HepG2 (cell line): ENCODE measurements around the gene CHRM3. TPM values are rescaled to one million over a fixed set of nuclear protein-coding genes. Genes with fewer than 3 reads are reported as not detected.

Source experiments
- ATAC-seq: fragments of 200-7000 bp; cut with Tn5 transposase; 3 replicates; pipeline ENCODE4 v1.9.1; 2020; ENCODE audit warnings: mild to moderate bottlenecking, moderate library complexity
- BruUV-seq: library from RNA; stranded (reverse); fragments of 400-500 nt; replicated peaks from 2 replicates; lab custom pipeline; 2021; lab: Mats Ljungman, UMichigan
- CTCF ChIA-PET: fragments of 300-600 bp; formaldehyde crosslinking; extraction: SDS; loops from one replicate; lab custom pipeline; 2021; ENCODE audit warnings: low total read pairs, inconsistent platforms, low intra/inter-chr PET ratio; lab: Yijun Ruan, JAX
- POLR2A ChIA-PET: fragments of 350-600 bp; sonication (Branson Sonifier 250); formaldehyde crosslinking; loops from one replicate; lab custom pipeline; 2020; ENCODE audit warnings: antibody characterized with exemption, inconsistent platforms; lab: Yijun Ruan, JAX
- DNase-seq: peaks from one replicate; pipeline ENCODE4 v3.0.0-alpha.2; 2015; ENCODE audit warnings: low spot score
- FAIRE-seq: peaks from 3 replicates; lab custom pipeline; 2011; peaks lifted over from hg19 to GRCh38; lab: Jason Lieb, UNC
- H2AFZ ChIP-seq: one replicate; pipeline ENCODE4 v1.6.1; 2011; ENCODE audit warnings: low read length, inconsistent platforms
- H3K27ac ChIP-seq: fragments of 300-600 bp; 3 replicates; pipeline ENCODE4 v1.8.0; 2011; ENCODE audit warnings: mixed run types, mild to moderate bottlenecking, mixed read lengths, low read length, inconsistent platforms; ENCODE audit not compliant: insufficient read depth; ENCODE audit errors: extremely low read length
- H3K27me3 ChIP-seq, 2 experiments: fragments of 200-600 bp in 1 of 2; 2 replicates in 1 of 2; 3 replicates in 1 of 2; pipeline versions ENCODE4 v1.6.0 to v1.8.0; 2011; ENCODE audit warnings: low read length in 2 of 2, mild to moderate bottlenecking in 2 of 2, moderate library complexity in 2 of 2, inconsistent platforms in 1 of 2; ENCODE audit not compliant: insufficient read depth in 2 of 2, control insufficient read depth in 1 of 2
- H3K36me3 ChIP-seq, 2 experiments: fragments of 200-600 bp in 1 of 2; replicated peaks in 1 of 2; 2 replicates in 1 of 2; 3 replicates in 1 of 2; pipeline versions ENCODE4 v1.5.1 to v1.8.0; 2011; ENCODE audit warnings: low read length in 2 of 2, inconsistent platforms in 1 of 2; ENCODE audit not compliant: insufficient read depth in 2 of 2, control insufficient read depth in 1 of 2
- H3K4me1 ChIP-seq: 2 replicates; pipeline ENCODE4 v1.5.1; 2012; ENCODE audit warnings: low read length, inconsistent platforms; ENCODE audit not compliant: insufficient read depth
- H3K4me2 ChIP-seq: 2 replicates; pipeline ENCODE4 v1.6.0; 2011; ENCODE audit warnings: low read depth, low read length, inconsistent platforms
- H3K4me3 ChIP-seq, 3 experiments: fragments of 200-600 bp in 1 of 3; sonication (generic), shearing (Covaris generic) in 1 of 3; replicated peaks in 1 of 3; 2 replicates each; pipeline ENCODE4 v1.5.1; 2011 to 2016; ENCODE audit warnings: low read length in 3 of 3, inconsistent platforms in 2 of 3, low read depth in 2 of 3, mild to moderate bottlenecking in 2 of 3, control low read depth in 1 of 3, mixed read lengths in 1 of 3; ENCODE audit not compliant: insufficient read depth in 1 of 3
- H3K79me2 ChIP-seq: one replicate; pipeline ENCODE4 v1.6.1; 2011; ENCODE audit warnings: low read length, inconsistent platforms; ENCODE audit not compliant: insufficient read depth
- H3K9ac ChIP-seq: 2 replicates; pipeline ENCODE4 v1.6.0; 2011; ENCODE audit warnings: mild to moderate bottlenecking, low read depth, low read length, inconsistent platforms; ENCODE audit not compliant: insufficient read depth
- H3K9me3 ChIP-seq: 2 replicates; pipeline ENCODE4 v1.5.1; 2012; ENCODE audit warnings: mild to moderate bottlenecking, low read length
- H4K20me1 ChIP-seq: 2 replicates; pipeline ENCODE4 v1.6.0; 2011; ENCODE audit warnings: inconsistent platforms, mild to moderate bottlenecking, low read length, moderate library complexity; ENCODE audit not compliant: insufficient read depth
- MTF1 ChIP-seq: sonication (generic); formaldehyde crosslinking; IDR thresholded peaks from 2 replicates; pipeline ENCODE4 v1.5.0; 2020; ENCODE audit warnings: missing genetic modification reagents
- TBX3 ChIP-seq: fragments of 450-650 bp; IDR thresholded peaks from 2 replicates; pipeline ENCODE4 v1.6.1; 2017; ENCODE audit warnings: antibody characterized with exemption, mild to moderate bottlenecking, inconsistent platforms, borderline replicate concordance
- ZNF441 ChIP-seq: sonication (generic); formaldehyde crosslinking; IDR thresholded peaks from 2 replicates; pipeline ENCODE4 v1.7.0; 2021; ENCODE audit warnings: missing genetic modification reagents, borderline replicate concordance
- ZNF850 ChIP-seq: sonication (generic); formaldehyde crosslinking; conservative IDR thresholded peaks from 2 replicates; pipeline ENCODE4 v1.9.0; 2021; ENCODE audit warnings: mild to moderate bottlenecking, missing genetic modification reagents
- ZSCAN30 ChIP-seq: sonication (generic); formaldehyde crosslinking; IDR thresholded peaks from 2 replicates; pipeline ENCODE4 v1.5.0; 2020; ENCODE audit warnings: mild to moderate bottlenecking, missing genetic modification reagents
- WGBS: methylation state at CpG from one replicate; pipeline ENCODE4 v1.1.6; 2017; ENCODE audit warnings: low lambda C conversion rate; 5-methylcytosine and 5-hydroxymethylcytosine counted together
- in situ Hi-C: cut with HindIII; loops from 2 replicates; pipeline ENCODE4 v1.10.0; 2017; ENCODE audit warnings: low pct_unique_long_range_greater_than_20kb; ENCODE audit not compliant: extremely low pct_ligation_motif_present
- intact Hi-C: fragments of 100-400 bp; cut with micrococcal nuclease; formaldehyde crosslinking; loops from one replicate; pipeline ENCODE4 v1.10.0; 2022; ENCODE audit not compliant: unreplicated experiment
- polyA plus RNA-seq, 8 experiments: library from polyadenylated mRNA; depleted of rRNA in 3 of 8; stranded (reverse) in 7 of 8; unstranded in 1 of 8; fragments of >200 nt; fragmentation: Illumina TruSeq in 4 of 8; extraction: Trizol in 4 of 8; gene quantifications; 2 replicates each; pipeline versions ENCODE4 v1.2.1 to v1.2.3, GENCODE V29; 2011 to 2016; ENCODE audit warnings: low read depth in 4 of 8, missing spikeins in 1 of 8, mixed read lengths in 1 of 8; ENCODE audit not compliant: insufficient read depth in 1 of 8
- total RNA-seq, 5 experiments: library from RNA; depleted of rRNA; stranded (reverse); fragments of >200 nt; fragmentation: Illumina TruSeq; extraction: Trizol; gene quantifications; 2 replicates each; pipeline ENCODE4 v1.2.3, GENCODE V29; 2016; ENCODE audit warnings: low read depth in 1 of 5
- TF ChIP-seq, protein P1 (sequence below): sonication (generic); formaldehyde crosslinking; IDR thresholded peaks from 2 replicates; pipeline ENCODE4 v1.4.0; 2020; ENCODE audit warnings: missing genetic modification reagents, borderline replicate concordance
- TF ChIP-seq, protein P2 (sequence below): sonication (generic); formaldehyde crosslinking; IDR thresholded peaks from 2 replicates; pipeline ENCODE4 v1.4.0; 2020; ENCODE audit warnings: missing genetic modification reagents
- TF ChIP-seq, protein P3 (sequence below): sonication (generic); formaldehyde crosslinking; IDR thresholded peaks from 2 replicates; pipeline ENCODE4 v1.8.0; 2022; ENCODE audit warnings: missing genetic modification reagents, mild to moderate bottlenecking, moderate library complexity, borderline replicate concordance
- TF ChIP-seq, protein P4 (sequence below): sonication (generic); formaldehyde crosslinking; IDR thresholded peaks from 2 replicates; pipeline ENCODE4 v1.8.1; 2022; ENCODE audit warnings: low read depth, mild to moderate bottlenecking, missing genetic modification reagents
- TF ChIP-seq, protein P5 (sequence below): sonication (generic); formaldehyde crosslinking; IDR thresholded peaks from 2 replicates; pipeline ENCODE4 v1.5.1; 2020; ENCODE audit warnings: mild to moderate bottlenecking, missing genetic modification reagents, borderline replicate concordance
- TF ChIP-seq, protein P6 (sequence below): sonication (generic); formaldehyde crosslinking; conservative IDR thresholded peaks from 2 replicates; pipeline ENCODE4 v1.4.0; 2020; ENCODE audit warnings: missing genetic modification reagents

CHRM3 gene
- total and polyA plus RNA-seq, 2 of the 13 experiments (the other 11 are each of a cell fraction or from before 2014, with no cell fraction given), result not detected

DNA sequence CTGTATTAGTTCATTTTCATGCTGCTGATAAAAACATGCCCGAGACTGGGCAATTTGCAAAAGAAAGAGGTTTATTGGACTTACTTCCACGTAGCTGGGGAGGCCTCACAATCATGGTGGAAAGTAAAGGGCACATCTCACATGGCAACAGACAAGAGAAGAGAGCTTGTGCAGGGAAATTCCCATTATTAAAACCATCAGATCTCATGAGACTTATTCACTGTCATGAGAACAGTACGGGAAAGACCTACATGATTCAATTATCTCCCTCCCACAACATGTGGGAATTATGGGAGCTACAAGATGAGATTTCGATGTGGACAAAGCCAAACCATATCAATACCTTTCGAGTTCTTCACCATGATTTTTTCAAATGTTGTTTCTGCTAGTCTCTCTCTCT, 3.7 kb upstream of the CHRM3 start:
- ATAC-seq (no peak), FAIRE-seq (no peak), DNase-seq (no peak)
- Histone ChIP-seq H3K4me3 (no peak overlapping the region), H3K4me1 (no peaks in the 10 kb centered on the region), H2AFZ (no peak overlapping the region), H3K27ac (no peak overlapping the region), H4K20me1 (no peaks in the 10 kb centered on the region), H3K4me2 (no peak overlapping the region), H3K9ac (no peak overlapping the region), H3K9me3 (peaks cover 14% of the 10 kb centered on the region), H3K36me3 (no peaks in the 10 kb centered on the region), H3K27me3 (no peaks in the 10 kb centered on the region; a peak in 1 of 5 replicates), H3K79me2 (no peaks in the 10 kb centered on the region)
- TF ChIP-seq, protein P1, sequence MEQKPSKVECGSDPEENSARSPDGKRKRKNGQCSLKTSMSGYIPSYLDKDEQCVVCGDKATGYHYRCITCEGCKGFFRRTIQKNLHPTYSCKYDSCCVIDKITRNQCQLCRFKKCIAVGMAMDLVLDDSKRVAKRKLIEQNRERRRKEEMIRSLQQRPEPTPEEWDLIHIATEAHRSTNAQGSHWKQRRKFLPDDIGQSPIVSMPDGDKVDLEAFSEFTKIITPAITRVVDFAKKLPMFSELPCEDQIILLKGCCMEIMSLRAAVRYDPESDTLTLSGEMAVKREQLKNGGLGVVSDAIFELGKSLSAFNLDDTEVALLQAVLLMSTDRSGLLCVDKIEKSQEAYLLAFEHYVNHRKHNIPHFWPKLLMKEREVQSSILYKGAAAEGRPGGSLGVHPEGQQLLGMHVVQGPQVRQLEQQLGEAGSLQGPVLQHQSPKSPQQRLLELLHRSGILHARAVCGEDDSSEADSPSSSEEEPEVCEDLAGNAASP (CRISPR knock-in tag), result no peak
- TF ChIP-seq, protein P2, sequence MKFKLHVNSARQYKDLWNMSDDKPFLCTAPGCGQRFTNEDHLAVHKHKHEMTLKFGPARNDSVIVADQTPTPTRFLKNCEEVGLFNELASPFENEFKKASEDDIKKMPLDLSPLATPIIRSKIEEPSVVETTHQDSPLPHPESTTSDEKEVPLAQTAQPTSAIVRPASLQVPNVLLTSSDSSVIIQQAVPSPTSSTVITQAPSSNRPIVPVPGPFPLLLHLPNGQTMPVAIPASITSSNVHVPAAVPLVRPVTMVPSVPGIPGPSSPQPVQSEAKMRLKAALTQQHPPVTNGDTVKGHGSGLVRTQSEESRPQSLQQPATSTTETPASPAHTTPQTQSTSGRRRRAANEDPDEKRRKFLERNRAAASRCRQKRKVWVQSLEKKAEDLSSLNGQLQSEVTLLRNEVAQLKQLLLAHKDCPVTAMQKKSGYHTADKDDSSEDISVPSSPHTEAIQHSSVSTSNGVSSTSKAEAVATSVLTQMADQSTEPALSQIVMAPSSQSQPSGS (CRISPR knock-in tag), result no peak
- TF ChIP-seq TBX3 (no peak), ZSCAN30 (CRISPR knock-in tag) (no peak), MTF1 (CRISPR knock-in tag) (no peak), ZNF441 (no peak), ZNF850 (CRISPR knock-in tag) (no peak)
- TF ChIP-seq, protein P3, sequence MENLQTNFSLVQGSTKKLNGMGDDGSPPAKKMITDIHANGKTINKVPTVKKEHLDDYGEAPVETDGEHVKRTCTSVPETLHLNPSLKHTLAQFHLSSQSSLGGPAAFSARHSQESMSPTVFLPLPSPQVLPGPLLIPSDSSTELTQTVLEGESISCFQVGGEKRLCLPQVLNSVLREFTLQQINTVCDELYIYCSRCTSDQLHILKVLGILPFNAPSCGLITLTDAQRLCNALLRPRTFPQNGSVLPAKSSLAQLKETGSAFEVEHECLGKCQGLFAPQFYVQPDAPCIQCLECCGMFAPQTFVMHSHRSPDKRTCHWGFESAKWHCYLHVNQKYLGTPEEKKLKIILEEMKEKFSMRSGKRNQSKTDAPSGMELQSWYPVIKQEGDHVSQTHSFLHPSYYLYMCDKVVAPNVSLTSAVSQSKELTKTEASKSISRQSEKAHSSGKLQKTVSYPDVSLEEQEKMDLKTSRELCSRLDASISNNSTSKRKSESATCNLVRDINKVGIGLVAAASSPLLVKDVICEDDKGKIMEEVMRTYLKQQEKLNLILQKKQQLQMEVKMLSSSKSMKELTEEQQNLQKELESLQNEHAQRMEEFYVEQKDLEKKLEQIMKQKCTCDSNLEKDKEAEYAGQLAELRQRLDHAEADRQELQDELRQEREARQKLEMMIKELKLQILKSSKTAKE (CRISPR knock-in tag), result no peak
- TF ChIP-seq, protein P4, sequence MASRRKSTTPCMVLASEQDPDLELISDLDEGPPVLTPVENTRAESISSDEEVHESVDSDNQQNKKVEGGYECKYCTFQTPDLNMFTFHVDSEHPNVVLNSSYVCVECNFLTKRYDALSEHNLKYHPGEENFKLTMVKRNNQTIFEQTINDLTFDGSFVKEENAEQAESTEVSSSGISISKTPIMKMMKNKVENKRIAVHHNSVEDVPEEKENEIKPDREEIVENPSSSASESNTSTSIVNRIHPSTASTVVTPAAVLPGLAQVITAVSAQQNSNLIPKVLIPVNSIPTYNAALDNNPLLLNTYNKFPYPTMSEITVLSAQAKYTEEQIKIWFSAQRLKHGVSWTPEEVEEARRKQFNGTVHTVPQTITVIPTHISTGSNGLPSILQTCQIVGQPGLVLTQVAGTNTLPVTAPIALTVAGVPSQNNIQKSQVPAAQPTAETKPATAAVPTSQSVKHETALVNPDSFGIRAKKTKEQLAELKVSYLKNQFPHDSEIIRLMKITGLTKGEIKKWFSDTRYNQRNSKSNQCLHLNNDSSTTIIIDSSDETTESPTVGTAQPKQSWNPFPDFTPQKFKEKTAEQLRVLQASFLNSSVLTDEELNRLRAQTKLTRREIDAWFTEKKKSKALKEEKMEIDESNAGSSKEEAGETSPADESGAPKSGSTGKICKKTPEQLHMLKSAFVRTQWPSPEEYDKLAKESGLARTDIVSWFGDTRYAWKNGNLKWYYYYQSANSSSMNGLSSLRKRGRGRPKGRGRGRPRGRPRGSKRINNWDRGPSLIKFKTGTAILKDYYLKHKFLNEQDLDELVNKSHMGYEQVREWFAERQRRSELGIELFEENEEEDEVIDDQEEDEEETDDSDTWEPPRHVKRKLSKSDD (CRISPR knock-in tag), result no peak
- TF ChIP-seq, protein P5, sequence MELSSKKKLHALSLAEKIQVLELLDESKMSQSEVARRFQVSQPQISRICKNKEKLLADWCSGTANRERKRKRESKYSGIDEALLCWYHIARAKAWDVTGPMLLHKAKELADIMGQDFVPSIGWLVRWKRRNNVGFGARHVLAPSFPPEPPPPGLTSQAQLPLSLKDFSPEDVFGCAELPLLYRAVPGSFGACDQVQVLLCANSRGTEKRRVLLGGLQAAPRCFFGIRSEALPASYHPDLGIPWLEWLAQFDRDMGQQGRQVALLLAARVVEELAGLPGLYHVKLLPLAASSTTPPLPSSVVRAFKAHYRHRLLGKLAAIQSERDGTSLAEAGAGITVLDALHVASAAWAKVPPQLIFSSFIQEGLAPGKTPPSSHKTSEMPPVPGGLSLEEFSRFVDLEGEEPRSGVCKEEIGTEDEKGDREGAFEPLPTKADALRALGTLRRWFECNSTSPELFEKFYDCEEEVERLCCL (CRISPR knock-in tag), result no peak
- TF ChIP-seq, protein P6, sequence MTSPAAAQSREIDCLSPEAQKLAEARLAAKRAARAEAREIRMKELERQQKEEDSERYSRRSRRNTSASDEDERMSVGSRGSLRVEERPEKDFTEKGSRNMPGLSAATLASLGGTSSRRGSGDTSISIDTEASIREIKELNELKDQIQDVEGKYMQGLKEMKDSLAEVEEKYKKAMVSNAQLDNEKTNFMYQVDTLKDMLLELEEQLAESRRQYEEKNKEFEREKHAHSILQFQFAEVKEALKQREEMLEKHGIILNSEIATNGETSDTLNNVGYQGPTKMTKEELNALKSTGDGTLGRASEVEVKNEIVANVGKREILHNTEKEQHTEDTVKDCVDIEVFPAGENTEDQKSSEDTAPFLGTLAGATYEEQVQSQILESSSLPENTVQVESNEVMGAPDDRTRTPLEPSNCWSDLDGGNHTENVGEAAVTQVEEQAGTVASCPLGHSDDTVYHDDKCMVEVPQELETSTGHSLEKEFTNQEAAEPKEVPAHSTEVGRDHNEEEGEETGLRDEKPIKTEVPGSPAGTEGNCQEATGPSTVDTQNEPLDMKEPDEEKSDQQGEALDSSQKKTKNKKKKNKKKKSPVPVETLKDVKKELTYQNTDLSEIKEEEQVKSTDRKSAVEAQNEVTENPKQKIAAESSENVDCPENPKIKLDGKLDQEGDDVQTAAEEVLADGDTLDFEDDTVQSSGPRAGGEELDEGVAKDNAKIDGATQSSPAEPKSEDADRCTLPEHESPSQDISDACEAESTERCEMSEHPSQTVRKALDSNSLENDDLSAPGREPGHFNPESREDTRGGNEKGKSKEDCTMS (CRISPR knock-in tag), result no peak
- in situ Hi-C loops (no loop called here), intact Hi-C loops (no loop called here)
- CTCF ChIA-PET, result no interaction called here
- POLR2A ChIA-PET, result no interaction called here
- WGBS, result 0% methylated on average over 5 of the region's 5 CpGs
- no TSS peak for BruUV-seq
